ENCODE data around the gene S100A10.

The S100A10 gene

GRCh38 chr1:151964510-151964909 is 29.1 kb downstream of the S100A10 start:
- no peak for DNase-seq (ENCODE audit: low read depth in 3 of 3)

- no peak for DNase-seq (ENCODE audit: low read depth in 3 of 3)
Measured at GRCh38 chr1:151963288-151963687, 30.4 kb downstream of the S100A10 start.

GRCh38 chr1:151961833-151962232 is 31.8 kb downstream of the S100A10 start:
- no peak for DNase-seq (ENCODE audit: low read depth in 3 of 3)

GRCh38 chr1:151960780-151961513 is 32.7 kb downstream of the S100A10 start:
- DNase-seq (ENCODE audit: low read depth in 3 of 3) = no peak

- no peak for DNase-seq (ENCODE audit: low read depth in 3 of 3)
Measured at GRCh38 chr1:151958959-151959358, 34.7 kb downstream of the S100A10 start.

- DNase-seq (ENCODE audit: low read depth in 3 of 3) = no peak
Measured at GRCh38 chr1:151956957-151957497, 36.6 kb downstream of the S100A10 start.

- DNase-seq (ENCODE audit: low read depth in 3 of 3) = no peak
Measured at GRCh38 chr1:151953409-151954094, 40.1 kb downstream of the S100A10 start.

- DNase-seq (ENCODE audit: low read depth in 3 of 3) = no peak
Measured at GRCh38 chr1:151952811-151953210, 40.8 kb downstream of the S100A10 start.

- DNase-seq (ENCODE audit: low read depth in 3 of 3) = no peak
Measured at GRCh38 chr1:151949371-151950193, 44.1 kb downstream of the S100A10 start.

GRCh38 chr1:151948506-151948905 is 45.2 kb downstream of the S100A10 start:
- no peak for DNase-seq (ENCODE audit: low read depth in 3 of 3)

GRCh38 chr1:151947140-151947539 is 46.5 kb downstream of the S100A10 start:
- no peak for DNase-seq (ENCODE audit: low read depth in 3 of 3)

GRCh38 chr1:151945725-151946722 is 47.6 kb downstream of the S100A10 start:
- DNase-seq (ENCODE audit: low read depth in 3 of 3) = peak; percentile 57

GRCh38 chr1:151944857-151945575 is 48.6 kb downstream of the S100A10 start:
- DNase-seq (ENCODE audit: low read depth in 3 of 3) = no peak

GRCh38 chr1:151944126-151944856 is 49.4 kb downstream of the S100A10 start:
- no peak for DNase-seq (ENCODE audit: low read depth in 3 of 3)

- DNase-seq (ENCODE audit: low read depth in 3 of 3) = no peak
Measured at GRCh38 chr1:151943591-151943990, 50.1 kb downstream of the S100A10 start.

- no peak for DNase-seq (ENCODE audit: low read depth in 3 of 3)
Measured at GRCh38 chr1:151942882-151943281, 50.8 kb downstream of the S100A10 start.

- no peak for DNase-seq (ENCODE audit: low read depth in 3 of 3)
Measured at GRCh38 chr1:151940541-151940940, 53.1 kb downstream of the S100A10 start.

GRCh38 chr1:151939779-151940178 is 53.9 kb downstream of the S100A10 start:
- DNase-seq (ENCODE audit: low read depth in 3 of 3) = no peak

GRCh38 chr1:151939141-151939540 is 54.5 kb downstream of the S100A10 start:
- no peak for DNase-seq (ENCODE audit: low read depth in 3 of 3)

GRCh38 chr1:151936653-151937052 is 57.0 kb downstream of the S100A10 start:
- no peak for DNase-seq (ENCODE audit: low read depth in 3 of 3)

Data from stimulated activated CD4-positive, alpha-beta T cell treated with anti-CD3 and anti-CD28 coated beads, TNF-alpha, amount 100 ng/mL, for 48 hours (primary cell).